NCI-H1694 (cell line): Measurements from ENCODE around the gene RIOK2.
"Not testable (repeated sequence)": the region's sequence is repeated elsewhere in the genome, so short reads cannot be mapped to it uniquely, and the experiment has no call there.

ENCODE experiments used
- DNase-seq: peaks from one replicate; lab custom pipeline; 2025; lab: John Stamatoyannopoulos, UW

Gene RIOK2

GRCh38 chr5:97183100-97183929, at the start of gene RIOK2:
TSS of gene RIOK2 (minus strand) at chr5:97183247. CDS start at chr5:97183191, 56 bp downstream.
- peak; percentile 94 for DNase-seq

DNA sequence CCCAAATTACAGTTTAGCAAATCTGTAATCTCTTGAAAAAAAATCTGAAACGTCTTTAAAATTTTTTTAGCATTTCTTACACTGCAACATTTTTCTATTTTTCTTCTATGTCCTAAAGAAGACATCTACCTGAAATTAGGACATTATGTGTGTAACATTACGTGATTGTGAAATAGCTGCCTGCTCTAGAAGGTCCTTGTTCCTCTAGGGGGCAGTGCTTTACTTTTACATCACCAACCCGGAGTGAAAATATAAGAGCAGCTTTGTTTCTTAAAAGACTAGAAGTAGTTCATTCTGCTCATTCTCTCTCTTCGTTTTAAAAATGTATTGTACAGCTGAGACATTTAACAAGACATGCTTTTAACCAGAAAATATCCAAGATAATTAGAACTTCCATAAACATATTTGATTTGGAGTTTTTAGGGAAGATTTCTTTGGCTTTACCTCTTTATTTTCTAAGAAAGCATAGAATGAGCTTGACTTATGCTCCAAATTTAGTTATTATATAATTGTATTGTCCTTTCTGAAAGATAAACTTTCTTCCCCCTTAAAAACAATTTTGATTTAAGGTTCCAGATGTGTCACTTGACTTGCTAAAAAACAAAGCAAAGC, 48.1 kb upstream of the RIOK2 start:
- peak; percentile 39 for DNase-seq

DNA sequence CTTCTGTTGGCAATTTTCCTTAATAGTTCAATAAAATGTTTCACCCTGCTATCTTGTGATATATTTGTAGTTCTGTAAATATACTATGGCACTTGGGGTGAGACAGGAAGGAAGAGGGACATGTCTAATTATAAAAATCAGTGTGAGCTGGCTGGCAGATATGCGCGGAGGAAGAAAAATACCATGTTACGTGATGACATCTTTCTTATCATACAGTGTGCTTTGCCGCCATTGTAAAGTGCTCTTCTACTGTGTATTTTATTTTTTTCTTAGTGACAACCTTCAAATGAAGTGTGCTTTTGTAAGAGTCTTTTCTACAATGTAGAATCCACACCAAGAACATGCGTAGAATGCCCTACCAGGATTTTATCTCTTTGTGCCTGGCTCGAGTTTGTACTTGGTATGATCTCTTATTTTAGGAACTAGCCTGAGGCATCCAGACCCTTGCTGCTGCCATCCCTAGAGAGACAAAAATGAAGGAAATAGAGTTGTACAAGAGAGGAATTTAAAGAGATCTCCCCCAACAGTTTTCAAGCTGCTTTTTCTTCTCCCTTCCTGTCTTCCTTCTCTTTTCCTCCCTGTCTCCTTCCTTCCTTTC, 46.7 kb upstream of the RIOK2 start:
- no peak for DNase-seq

GRCh38 chr5:97229196-97229595, 46.1 kb upstream of the RIOK2 start:
- DNase-seq = no peak

- no peak for DNase-seq
These were observed 42.2 kb upstream of the RIOK2 start for GRCh38 chr5:97225222-97225621.

GRCh38 chr5:97224112-97224750, 41.2 kb upstream of the RIOK2 start:
- no peak for DNase-seq

- DNase-seq = no peak
These were observed 40.5 kb upstream of the RIOK2 start for GRCh38 chr5:97223596-97223995.

DNA sequence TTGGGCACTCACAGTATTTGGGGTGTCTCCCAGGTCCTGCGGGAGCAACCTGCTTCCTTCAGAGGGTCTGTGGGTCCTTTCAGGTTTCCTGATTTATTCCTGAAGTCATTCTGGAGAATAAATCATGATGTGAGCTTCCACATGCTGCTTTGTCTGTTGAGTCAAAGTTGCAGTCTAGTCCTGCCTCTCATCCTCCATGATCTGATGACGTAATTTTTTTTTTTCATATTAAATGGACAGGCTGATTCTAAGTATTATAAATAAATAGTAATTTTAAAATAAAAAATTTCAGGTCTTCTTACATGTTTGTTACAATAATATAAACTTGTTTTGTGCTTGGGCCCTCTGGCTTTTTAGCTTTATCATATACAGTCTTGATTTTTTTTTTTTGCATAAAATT, 26.3 kb upstream of the RIOK2 start:
- no peak for DNase-seq

- no peak for DNase-seq
These were observed 25.7 kb upstream of the RIOK2 start for GRCh38 chr5:97208714-97209113.

DNA sequence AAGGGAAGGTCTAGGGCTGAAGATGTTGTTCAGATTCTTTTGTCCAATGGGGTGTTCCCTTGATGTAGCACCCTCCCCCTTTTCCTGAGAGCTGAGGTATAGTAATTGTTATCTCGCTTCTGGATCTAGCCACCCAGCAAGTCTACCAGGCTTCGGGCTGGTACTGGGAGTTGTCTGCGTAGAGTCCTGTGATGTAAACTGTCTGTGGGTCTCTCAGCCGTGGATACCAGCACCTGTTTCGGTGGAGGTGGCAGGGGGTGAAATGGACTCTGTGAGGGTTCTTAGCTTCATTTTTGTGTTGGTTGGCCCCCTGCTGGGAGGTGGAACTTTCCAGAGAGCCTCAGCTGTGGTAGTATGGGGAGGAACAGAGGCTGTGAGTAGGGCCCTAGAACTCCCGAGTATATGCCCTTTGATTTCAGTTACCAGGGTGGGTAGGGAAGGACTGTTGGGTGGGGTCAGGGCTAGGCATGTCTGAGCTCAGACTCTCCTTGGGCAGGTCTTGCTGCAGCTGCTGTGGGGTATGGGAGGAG, 25.2 kb upstream of the RIOK2 start:
- DNase-seq = no peak

- DNase-seq = no peak
These were observed 11.3 kb upstream of the RIOK2 start for GRCh38 chr5:97194366-97194765.

- DNase-seq = no peak
These were observed 10.3 kb upstream of the RIOK2 start for GRCh38 chr5:97193355-97193688.

DNA sequence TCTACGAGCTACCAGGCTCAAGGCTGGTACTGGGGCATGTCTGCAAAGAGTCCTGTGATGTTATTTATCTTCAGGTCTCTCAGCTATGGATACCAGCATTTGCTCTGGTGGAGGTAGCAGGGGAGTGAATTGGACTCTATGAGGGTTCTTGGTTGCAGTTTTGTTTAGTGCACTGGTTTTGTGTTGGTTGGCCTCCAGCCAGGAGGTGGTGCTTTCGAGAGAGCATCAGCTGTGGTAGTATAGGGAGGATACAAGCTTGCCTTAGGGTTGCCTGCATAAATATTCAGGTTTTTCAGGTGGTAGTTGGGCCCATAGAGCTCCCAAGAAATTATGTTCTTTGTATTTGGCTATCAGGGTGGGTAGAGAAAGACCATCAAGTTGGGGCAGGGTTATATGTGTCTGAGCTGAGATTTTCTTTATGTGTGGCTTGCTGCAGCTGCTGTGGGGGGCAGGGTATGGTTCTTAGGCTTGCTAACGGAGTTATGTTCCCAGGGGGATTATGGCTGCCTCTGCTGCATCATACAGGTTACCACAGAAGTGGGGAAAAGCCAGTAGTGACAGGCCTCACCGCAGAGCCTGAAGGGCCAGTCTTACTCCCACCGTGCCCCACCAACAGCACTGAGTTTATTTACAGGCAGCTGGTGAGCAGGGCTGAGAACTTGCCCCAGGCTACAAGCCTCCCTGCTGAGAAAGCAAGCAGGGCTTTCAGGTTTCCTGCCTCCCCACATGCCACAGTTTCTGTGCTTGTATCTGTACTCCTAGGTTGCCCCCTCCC, 9.7 kb upstream of the RIOK2 start:
- no peak for DNase-seq

DNA sequence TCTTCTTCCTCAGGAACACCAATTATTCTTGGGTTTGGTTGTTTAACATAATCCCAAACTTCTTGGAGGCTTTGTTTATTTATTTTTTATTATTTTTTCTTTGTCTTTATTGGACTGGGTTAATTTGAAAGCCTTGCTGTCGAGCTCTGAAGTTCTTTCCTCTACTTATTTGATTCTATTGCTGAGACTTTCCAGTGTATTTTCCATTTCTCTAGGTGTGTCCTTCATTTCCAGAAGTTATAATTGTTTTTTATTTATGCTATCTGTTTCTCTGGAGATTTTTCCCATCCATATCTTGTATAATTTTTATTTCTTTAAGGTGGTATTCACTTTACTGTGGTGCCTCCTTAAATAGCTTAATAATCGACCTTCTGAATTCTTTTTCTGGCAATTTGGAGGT, 8.8 kb upstream of the RIOK2 start:
- DNase-seq = no peak

DNA sequence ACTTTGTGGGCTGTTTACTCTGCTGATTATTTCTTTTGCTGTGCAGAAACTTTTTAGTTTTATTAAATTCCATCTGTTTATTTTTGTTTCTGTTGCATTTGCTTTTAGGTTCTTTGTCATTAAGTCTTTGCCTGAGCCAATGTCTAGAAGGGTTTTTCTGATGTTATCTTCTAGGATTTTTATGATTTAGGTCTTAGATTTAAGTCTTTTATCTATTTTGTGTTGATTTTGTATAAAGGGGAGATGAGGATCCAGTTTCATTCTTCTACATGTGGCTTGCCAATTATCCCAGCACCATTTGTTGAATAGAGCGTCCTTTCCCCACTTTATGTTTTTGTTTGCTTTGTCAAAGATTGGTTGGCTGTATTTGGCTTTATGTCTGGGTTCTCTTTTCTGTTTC, 6.5 kb upstream of the RIOK2 start:
- not testable (repeated sequence) for DNase-seq

DNA sequence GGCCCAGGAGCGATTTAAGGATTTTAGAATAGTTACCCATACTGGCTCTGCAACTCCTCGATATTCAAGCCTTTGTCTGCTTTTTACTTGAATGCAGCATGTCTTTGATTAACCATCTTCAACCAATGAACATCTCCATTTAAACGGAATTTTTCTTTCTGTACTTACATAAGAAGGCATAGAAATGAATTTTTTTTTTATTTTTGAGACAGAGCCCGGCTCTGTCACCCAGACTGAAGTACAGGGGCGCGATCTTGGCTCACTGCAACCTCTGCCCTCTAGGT, 825 bp upstream of the RIOK2 start:
- no peak for DNase-seq

GRCh38 chr5:97182571-97183099, 412 bp downstream of the RIOK2 start:
- no peak for DNase-seq

- no peak for DNase-seq
These were observed 1.0 kb downstream of the RIOK2 start for GRCh38 chr5:97181856-97182545.

DNA sequence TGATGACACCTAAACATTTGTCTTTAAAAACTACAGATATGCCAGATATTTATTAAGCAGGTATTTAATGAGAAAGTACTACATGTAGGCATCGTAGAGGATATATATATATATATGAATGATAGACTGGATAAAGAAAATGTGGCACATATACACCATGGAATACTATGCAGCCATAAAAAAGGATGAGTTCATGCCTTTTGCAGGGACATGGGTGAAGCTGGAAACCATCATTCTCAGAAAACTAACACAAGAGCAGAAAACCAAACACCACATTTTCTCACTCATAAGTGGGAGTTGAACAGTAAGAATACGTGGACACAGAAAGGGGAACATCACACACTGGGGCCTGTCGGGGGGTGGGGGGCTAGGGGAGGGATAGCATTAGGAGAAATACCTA, 3.6 kb downstream of the RIOK2 start:
- DNase-seq = not testable (repeated sequence)

DNA sequence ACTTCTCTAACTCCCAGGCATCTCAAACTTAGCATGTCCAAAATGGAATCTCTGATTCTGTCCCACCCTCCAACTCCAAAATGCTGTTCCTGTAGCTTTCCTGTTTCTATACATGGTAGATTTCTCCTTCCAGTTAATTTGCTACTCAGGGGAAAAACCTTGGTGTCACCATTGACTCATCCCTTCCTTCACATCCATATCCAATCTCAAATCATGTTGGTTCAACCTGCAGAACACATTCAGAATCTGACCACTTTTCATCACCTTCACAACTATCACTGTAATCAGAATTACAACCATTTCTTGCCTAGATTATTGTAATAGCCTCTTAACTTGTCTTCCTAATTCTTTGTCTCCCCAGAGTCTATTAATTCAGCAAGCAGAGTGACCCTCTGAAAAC, 10.8 kb downstream of the RIOK2 start:
- DNase-seq = no peak

DNA sequence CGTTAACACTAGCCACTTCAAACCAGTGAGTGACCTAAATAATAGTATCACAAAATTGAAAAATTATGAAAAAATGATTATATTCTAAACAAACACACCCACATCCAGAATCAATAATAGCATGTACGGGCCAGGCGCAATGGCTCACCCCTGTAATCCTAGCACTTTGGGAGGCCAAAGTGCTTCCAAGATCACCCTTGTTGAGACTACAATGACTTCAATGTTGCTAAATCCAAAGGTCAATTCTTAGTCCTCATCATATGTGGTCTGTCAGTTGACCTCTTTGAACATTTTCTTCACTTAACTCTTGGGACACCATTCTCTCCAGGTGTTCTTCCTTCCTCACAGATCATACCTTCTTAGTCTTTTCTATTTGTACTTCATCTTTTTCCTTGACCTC, 11.3 kb downstream of the RIOK2 start:
- DNase-seq = no peak
